HEK293T (cell line): ENCODE results near the gene NEGR1.
"Not testable (repeated sequence)": the region's sequence is repeated elsewhere in the genome, so short reads cannot be mapped to it uniquely, and the experiment has no call there.

Experiments used
- CTCF ChIA-PET: fragments of 350-600 bp; formaldehyde crosslinking; extraction: SDS; loops from one replicate; lab custom pipeline; 2021; ENCODE audit warnings: antibody characterized with exemption, inconsistent platforms; lab: Yijun Ruan, JAX
- POLR2A ChIA-PET: fragments of 350-600 bp; formaldehyde crosslinking; extraction: SDS; loops from one replicate; lab custom pipeline; 2020; ENCODE audit warnings: antibody characterized with exemption, inconsistent platforms; lab: Yijun Ruan, JAX
- DNase-seq: peaks from one replicate; pipeline ENCODE4 v3.0.0; 2012; ENCODE audit warnings: mixed read lengths; ENCODE audit errors: extremely low spot score
- ARNT ChIP-seq: fragments of 450-650 bp; IDR thresholded peaks from 2 replicates; pipeline ENCODE4 v1.6.1; 2017; ENCODE audit warnings: mild to moderate bottlenecking
- BHLHE40 ChIP-seq: fragments of 450-650 bp; IDR thresholded peaks from 2 replicates; pipeline ENCODE4 v1.6.1; 2016; ENCODE audit warnings: mild to moderate bottlenecking, moderate library complexity, borderline replicate concordance
- CTBP1 ChIP-seq: fragments of 450-650 bp; IDR thresholded peaks from 2 replicates; pipeline ENCODE4 v1.6.1; 2016; ENCODE audit warnings: borderline replicate concordance
- ELF4 ChIP-seq: fragments of 450-650 bp; IDR thresholded peaks from 2 replicates; pipeline ENCODE4 v1.6.1; 2017; ENCODE audit warnings: antibody characterized with exemption
- FOXA1 ChIP-seq: fragments of 450-650 bp; IDR thresholded peaks from 2 replicates; pipeline ENCODE4 v1.6.1; 2016; ENCODE audit warnings: mild to moderate bottlenecking
- FOXK2 ChIP-seq: fragments of 450-650 bp; IDR thresholded peaks from 2 replicates; pipeline ENCODE4 v1.6.1; 2016; ENCODE audit warnings: mild to moderate bottlenecking
- FOXM1 ChIP-seq: fragments of 450-650 bp; IDR thresholded peaks from 2 replicates; pipeline ENCODE4 v1.6.1; 2017; ENCODE audit warnings: mild to moderate bottlenecking, borderline replicate concordance
- HDGF ChIP-seq: fragments of 450-650 bp; IDR thresholded peaks from 2 replicates; pipeline ENCODE4 v1.6.1; 2017; ENCODE audit warnings: antibody characterized with exemption, borderline replicate concordance
- L3MBTL2 ChIP-seq: fragments of 450-650 bp; conservative IDR thresholded peaks from 2 replicates; pipeline ENCODE4 v1.6.1; 2016; ENCODE audit warnings: mild to moderate bottlenecking
- LEF1 ChIP-seq: fragments of 450-650 bp; IDR thresholded peaks from 2 replicates; pipeline ENCODE4 v1.6.1; 2017; ENCODE audit warnings: mild to moderate bottlenecking, borderline replicate concordance
- NFRKB ChIP-seq: fragments of 450-650 bp; IDR thresholded peaks from 2 replicates; pipeline ENCODE4 v1.6.1; 2016; ENCODE audit warnings: mild to moderate bottlenecking, moderate library complexity
- PKNOX1 ChIP-seq: fragments of 450-650 bp; IDR thresholded peaks from 2 replicates; pipeline ENCODE4 v1.6.1; 2016
- SP1 ChIP-seq: fragments of 450-650 bp; IDR thresholded peaks from 2 replicates; pipeline ENCODE4 v1.6.1; 2017
- SUZ12 ChIP-seq: fragments of 450-650 bp; IDR thresholded peaks from 2 replicates; pipeline ENCODE4 v1.6.1; 2016; ENCODE audit warnings: mild to moderate bottlenecking
- TARDBP ChIP-seq: fragments of 450-650 bp; IDR thresholded peaks from 2 replicates; pipeline ENCODE4 v1.6.1; 2016
- ZNF384 ChIP-seq: fragments of 450-650 bp; IDR thresholded peaks from 2 replicates; pipeline ENCODE4 v1.6.1; 2016

Gene NEGR1

DNA sequence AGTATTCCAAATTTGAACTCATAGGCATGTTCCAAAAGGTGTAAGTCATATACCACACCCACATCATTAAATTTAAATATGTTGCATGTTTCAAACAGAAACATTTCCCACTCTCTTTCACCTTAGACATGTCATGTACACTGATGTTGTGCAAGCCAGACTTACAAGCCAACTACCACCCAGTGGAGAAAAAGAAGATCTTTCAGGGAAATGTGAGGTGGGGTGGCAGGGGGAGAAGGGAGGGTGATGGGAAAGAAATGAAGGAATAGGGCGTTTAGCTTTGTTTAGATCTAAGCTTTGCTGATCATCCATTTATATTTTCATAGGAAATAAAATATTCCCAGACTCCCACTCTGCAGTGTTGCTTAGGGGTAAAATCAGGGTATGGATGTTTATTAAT, 1.6 kb downstream of the NEGR1 start:
- TF ChIP-seq ELF4 = no peak
- no peak for TF ChIP-seq SP1
- TF ChIP-seq ARNT = no peak
- no peak for TF ChIP-seq CTBP1
- no peak for TF ChIP-seq TARDBP
- TF ChIP-seq NFRKB = no peak
- no peak for TF ChIP-seq SUZ12
- TF ChIP-seq FOXM1 = no peak
- no peak for TF ChIP-seq FOXA1
- no peak for TF ChIP-seq PKNOX1
- no peak for TF ChIP-seq ZNF384
- no peak for TF ChIP-seq BHLHE40
- no peak for TF ChIP-seq FOXK2
- TF ChIP-seq LEF1 = no peak
- TF ChIP-seq HDGF = no peak
- TF ChIP-seq L3MBTL2 = no peak
- ChIA-PET POLR2A (no interaction called here), CTCF (no interaction called here)
- DNase-seq = no peak

DNA sequence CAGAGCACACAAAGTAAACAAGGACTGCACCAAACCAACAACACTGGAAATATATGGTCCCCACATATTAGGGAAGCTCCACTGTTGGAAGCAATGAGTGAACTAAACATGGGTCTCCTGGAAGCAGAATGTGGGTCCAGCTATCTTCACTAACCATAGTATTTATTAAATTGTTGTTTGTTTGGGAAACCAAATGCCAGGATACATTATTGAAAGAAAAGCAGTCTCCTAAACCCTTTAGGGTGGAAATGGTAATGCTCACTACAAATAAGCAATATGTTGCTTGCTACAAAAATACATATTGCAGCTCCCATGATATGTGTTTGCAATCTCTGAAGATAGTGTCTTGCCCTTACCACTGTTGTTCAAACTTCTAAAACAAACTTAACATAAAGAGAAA, 2.2 kb downstream of the NEGR1 start:
- TF ChIP-seq ELF4 = no peak
- no peak for TF ChIP-seq HDGF
- TF ChIP-seq ZNF384 = no peak
- no peak for TF ChIP-seq FOXA1
- no peak for TF ChIP-seq PKNOX1
- TF ChIP-seq TARDBP = no peak
- no peak for TF ChIP-seq L3MBTL2
- TF ChIP-seq ARNT = no peak
- no peak for TF ChIP-seq BHLHE40
- TF ChIP-seq NFRKB = no peak
- TF ChIP-seq FOXK2 = no peak
- no peak for TF ChIP-seq FOXM1
- no peak for TF ChIP-seq SUZ12
- TF ChIP-seq SP1 = no peak
- no peak for TF ChIP-seq CTBP1
- TF ChIP-seq LEF1 = no peak
- POLR2A ChIA-PET = no interaction called here
- DNase-seq = no peak
- CTCF ChIA-PET = no interaction called here

DNA sequence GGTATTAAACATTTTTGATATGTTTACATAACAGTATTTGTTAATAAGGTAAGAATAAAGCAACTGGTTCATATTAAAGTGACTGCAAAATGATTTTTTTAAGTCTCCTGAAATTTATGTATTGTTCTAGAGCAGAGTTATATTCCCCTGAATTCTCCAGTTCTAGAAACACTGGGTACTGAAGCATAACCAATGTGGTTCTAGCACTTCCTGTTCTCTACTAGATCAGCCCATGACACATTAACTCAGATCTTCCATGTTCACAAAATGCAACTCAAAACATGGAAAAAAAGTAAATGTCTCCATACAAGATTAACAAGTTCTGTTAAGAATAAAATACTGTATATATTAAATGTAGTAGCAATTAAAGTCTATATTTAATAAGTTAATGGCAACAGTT, 3.9 kb downstream of the NEGR1 start:
- TF ChIP-seq LEF1 (no peak), HDGF (no peak), SUZ12 (no peak), FOXK2 (no peak), TARDBP (no peak), ZNF384 (no peak), L3MBTL2 (no peak), NFRKB (no peak), BHLHE40 (no peak), PKNOX1 (no peak)
- ChIA-PET POLR2A (no interaction called here), CTCF (no interaction called here)
- no peak for DNase-seq

GRCh38 chr1:72271555-72272085, 10.7 kb downstream of the NEGR1 start:
- TF ChIP-seq BHLHE40 = no peak
- TF ChIP-seq SP1 = no peak
- no peak for TF ChIP-seq HDGF
- no peak for TF ChIP-seq LEF1
- TF ChIP-seq TARDBP = no peak
- CTCF ChIA-PET = no interaction called here
- DNase-seq = no peak
- POLR2A ChIA-PET = no interaction called here

GRCh38 chr1:72262735-72263134, 19.6 kb downstream of the NEGR1 start:
- ChIA-PET CTCF (no interaction called here), POLR2A (no interaction called here)
- DNase-seq = no peak
- TF ChIP-seq ZNF384 (no peak), SUZ12 (no peak), SP1 (no peak), FOXK2 (no peak)

DNA sequence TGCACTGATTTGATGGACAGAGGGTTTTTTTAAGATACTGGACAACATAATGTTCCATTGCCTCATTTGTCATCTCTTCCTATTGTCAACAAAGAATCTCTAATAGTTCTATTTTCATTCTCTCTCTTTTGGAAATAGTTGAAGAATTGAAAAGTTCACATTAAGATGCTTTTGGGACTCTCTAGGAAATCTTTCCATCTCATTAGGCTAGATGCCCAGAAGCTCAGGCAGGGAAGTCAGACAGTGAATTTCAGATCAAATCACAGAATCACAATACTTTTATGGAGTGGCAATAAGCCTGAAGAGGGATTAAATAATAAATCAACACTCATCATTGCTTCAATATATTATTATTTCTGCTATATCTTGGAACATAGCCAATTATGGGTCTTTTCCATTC, 29.2 kb downstream of the NEGR1 start:
- ChIA-PET POLR2A (no interaction called here), CTCF (no interaction called here)
- DNase-seq = no peak
- TF ChIP-seq HDGF (no peak), FOXA1 (no peak), FOXM1 (no peak), L3MBTL2 (no peak), LEF1 (no peak), ZNF384 (no peak), SP1 (no peak)

- no peak for DNase-seq
- CTCF ChIA-PET = no interaction called here
- no peak for TF ChIP-seq HDGF
- TF ChIP-seq CTBP1 = no peak
- TF ChIP-seq FOXK2 = no peak
- no peak for TF ChIP-seq NFRKB
- TF ChIP-seq ELF4 = no peak
- TF ChIP-seq SP1 = no peak
- TF ChIP-seq LEF1 = no peak
- no peak for TF ChIP-seq FOXM1
- no peak for TF ChIP-seq L3MBTL2
- no peak for TF ChIP-seq PKNOX1
- TF ChIP-seq ZNF384 = no peak
- no peak for TF ChIP-seq FOXA1
- no peak for TF ChIP-seq TARDBP
- no peak for TF ChIP-seq BHLHE40
- no peak for TF ChIP-seq SUZ12
- no peak for TF ChIP-seq ARNT
- POLR2A ChIA-PET = no interaction called here
Observed at GRCh38 chr1:72241397-72241796, 40.9 kb downstream of the NEGR1 start.

DNA sequence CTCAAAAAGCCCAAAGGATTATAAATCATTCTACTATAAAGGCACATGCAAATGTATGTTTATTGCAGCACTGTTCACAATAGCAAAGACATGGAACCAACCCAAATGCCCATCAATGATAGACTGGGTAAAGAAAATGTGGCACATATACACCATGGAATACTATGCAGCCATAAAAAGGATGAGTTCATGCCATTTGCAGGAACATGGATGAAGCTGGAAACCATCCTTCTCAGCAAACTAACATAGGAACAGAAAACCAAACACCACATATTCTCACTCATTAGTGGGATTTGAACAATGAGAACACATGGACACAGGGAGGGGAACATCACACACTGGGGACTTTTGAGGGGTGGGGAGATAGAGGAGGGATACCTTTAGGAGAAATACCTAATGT, 46.4 kb downstream of the NEGR1 start:
- CTCF ChIA-PET, POLR2A ChIA-PET, DNase-seq: not testable (repeated sequence)
